ENCODE results near the gene HHLA2.
"Not testable (repeated sequence)": the region's sequence is repeated elsewhere in the genome, so short reads cannot be mapped to it uniquely, and the experiment has no call there.

Gene HHLA2

GRCh38 chr3:108352176-108352575 is 55.8 kb downstream of the HHLA2 start:
- TF ChIP-seq CTCF (IDR thresholded peaks at IDR 0.05; ENCODE audit: low read depth, low read length, missing control alignments) = no peak
- H3K4me3 ChIP-seq (replicated peaks; ENCODE audit: low read depth, low read length) = no peak overlapping the region
- no peak for DNase-seq (ENCODE audit: extremely low read depth, low read depth)

- H3K4me3 ChIP-seq (replicated peaks; ENCODE audit: low read depth, low read length) = no peak overlapping the region
- no peak for TF ChIP-seq CTCF (IDR thresholded peaks at IDR 0.05; ENCODE audit: low read depth, low read length, missing control alignments)
- DNase-seq (ENCODE audit: extremely low read depth, low read depth) = no peak
Measured at GRCh38 chr3:108354562-108354961, 58.2 kb downstream of the HHLA2 start.

GRCh38 chr3:108357042-108357441 is 60.7 kb downstream of the HHLA2 start:
- no peak for TF ChIP-seq CTCF (IDR thresholded peaks at IDR 0.05; ENCODE audit: low read depth, low read length, missing control alignments)
- DNase-seq (ENCODE audit: extremely low read depth, low read depth) = no peak
- no peak overlapping the region for H3K4me3 ChIP-seq (replicated peaks; ENCODE audit: low read depth, low read length)

- no peak overlapping the region for H3K4me3 ChIP-seq (replicated peaks; ENCODE audit: low read depth, low read length)
- no peak for TF ChIP-seq CTCF (IDR thresholded peaks at IDR 0.05; ENCODE audit: low read depth, low read length, missing control alignments)
- DNase-seq (ENCODE audit: extremely low read depth, low read depth) = no peak
Measured at GRCh38 chr3:108359011-108359410, 62.7 kb downstream of the HHLA2 start.

GRCh38 chr3:108376026-108376425 is 79.7 kb downstream of the HHLA2 start:
- H3K4me3 ChIP-seq (replicated peaks; ENCODE audit: low read depth, low read length) = no peak overlapping the region
- DNase-seq (ENCODE audit: extremely low read depth, low read depth) = no peak
- no peak for TF ChIP-seq CTCF (IDR thresholded peaks at IDR 0.05; ENCODE audit: low read depth, low read length, missing control alignments)

GRCh38 chr3:108377384-108377783 is 81.0 kb downstream of the HHLA2 start:
- no peak for DNase-seq (ENCODE audit: extremely low read depth, low read depth)
- H3K4me3 ChIP-seq (replicated peaks; ENCODE audit: low read depth, low read length) = no peak overlapping the region
- no peak for TF ChIP-seq CTCF (IDR thresholded peaks at IDR 0.05; ENCODE audit: low read depth, low read length, missing control alignments)

GRCh38 chr3:108378153-108378951 is 82.0 kb downstream of the HHLA2 start:
- TF ChIP-seq CTCF (IDR thresholded peaks at IDR 0.05; ENCODE audit: low read depth, low read length, missing control alignments) = no peak
- no peak for DNase-seq (ENCODE audit: extremely low read depth, low read depth)
- H3K4me3 ChIP-seq (replicated peaks; ENCODE audit: low read depth, low read length) = no peak overlapping the region

GRCh38 chr3:108378952-108379342 is 82.6 kb downstream of the HHLA2 start:
- not testable (repeated sequence) for DNase-seq (ENCODE audit: extremely low read depth, low read depth); H3K4me3 ChIP-seq (replicated peaks; ENCODE audit: low read depth, low read length)
